Activated CD4-positive, CD25-positive, alpha-beta regulatory T cell treated with anti-CD3 and anti-CD28 coated beads, Interleukin-2, amount 50 U/mL, for 16 hours (primary cell): ENCODE measurements around the gene PGBD5.

Source experiments
- DNase-seq: peaks from one replicate; pipeline ENCODE4 v3.0.0-alpha.2; 2020; ENCODE audit warnings: low read depth, low spot score

The PGBD5 gene

GRCh38 chr1:230350208-230350921 lies 75.8 kb downstream of the PGBD5 start:
- DNase-seq: no peak

- no peak for DNase-seq
These were observed 77.1 kb downstream of the PGBD5 start for GRCh38 chr1:230349020-230349393.

GRCh38 chr1:230348386-230349019 lies 77.6 kb downstream of the PGBD5 start:
- DNase-seq: no peak

- no peak for DNase-seq
These were observed 78.2 kb downstream of the PGBD5 start for GRCh38 chr1:230347896-230348295.

- no peak for DNase-seq
These were observed 80.8 kb downstream of the PGBD5 start for GRCh38 chr1:230345139-230345885.

- DNase-seq: no peak
These were observed 83.4 kb downstream of the PGBD5 start for GRCh38 chr1:230342699-230343098.

DNA sequence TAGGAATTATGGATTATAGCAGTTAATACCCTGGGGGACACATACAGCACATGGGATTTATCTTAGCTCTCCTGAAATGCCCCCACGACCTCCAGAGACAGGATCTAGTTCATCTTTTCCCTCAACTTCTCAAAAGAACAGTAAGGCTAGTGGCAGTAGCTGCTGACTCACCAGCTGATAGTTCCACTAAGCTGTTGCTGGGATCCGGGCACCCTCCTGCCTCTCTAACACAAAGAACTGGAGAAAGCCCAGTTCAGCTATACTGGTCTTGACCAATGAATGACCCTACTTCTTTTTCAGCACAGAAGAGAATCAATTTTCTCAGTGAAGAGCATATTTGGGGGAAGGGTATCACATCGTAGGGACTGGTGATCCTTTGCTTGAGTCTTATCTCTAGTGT lies 84.1 kb downstream of the PGBD5 start:
- no peak for DNase-seq

- DNase-seq: no peak
These were observed 85.0 kb downstream of the PGBD5 start for GRCh38 chr1:230341162-230341546.

DNA sequence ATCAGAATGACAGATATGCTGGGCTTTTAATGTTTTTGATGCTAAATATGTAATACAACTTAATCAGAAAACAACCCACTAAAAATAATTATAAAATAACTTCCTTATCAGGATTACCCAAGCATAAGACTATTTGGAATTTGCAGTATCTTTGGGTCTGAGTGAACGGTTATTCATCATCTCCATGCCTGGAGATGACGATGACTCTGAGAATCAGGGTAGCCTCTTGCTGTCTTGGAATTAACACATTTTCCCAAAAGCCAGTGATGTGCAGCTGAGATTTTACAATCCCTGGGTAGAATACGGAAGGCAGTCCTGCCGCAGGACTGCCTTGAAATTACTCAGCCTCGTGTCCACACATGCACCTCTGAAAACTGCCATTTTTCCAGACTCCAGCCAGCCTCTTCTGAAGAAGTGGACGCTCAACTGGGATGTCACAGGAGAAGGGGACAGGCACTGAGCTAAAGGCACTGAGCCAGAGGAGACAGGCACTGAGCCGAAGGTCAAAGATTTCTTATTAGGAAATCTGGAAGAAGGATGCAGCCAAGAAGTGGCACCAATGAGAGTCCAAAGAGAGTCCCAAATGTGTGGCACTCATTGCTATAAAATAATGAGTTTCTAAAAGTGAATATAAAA lies 85.5 kb downstream of the PGBD5 start:
- DNase-seq: no peak

DNA sequence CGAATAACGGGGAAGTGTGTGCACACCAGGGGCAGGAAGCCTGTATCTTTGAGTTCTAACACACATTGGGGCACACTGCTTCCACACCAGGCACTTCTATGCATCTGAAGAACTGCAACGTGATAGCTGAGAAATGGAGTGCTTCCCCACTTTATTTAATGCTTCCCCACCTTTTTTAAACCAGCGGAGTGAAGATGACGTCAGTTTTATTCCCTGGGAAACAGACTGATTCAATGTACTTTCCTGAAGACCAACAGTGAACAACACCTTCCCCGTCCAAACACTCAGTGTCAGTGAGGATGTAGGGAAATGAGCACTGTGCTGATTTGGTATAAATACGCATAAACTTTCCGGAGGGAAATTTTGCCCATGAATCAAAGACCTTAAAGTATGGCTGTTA lies 87.1 kb downstream of the PGBD5 start:
- no peak for DNase-seq

DNA sequence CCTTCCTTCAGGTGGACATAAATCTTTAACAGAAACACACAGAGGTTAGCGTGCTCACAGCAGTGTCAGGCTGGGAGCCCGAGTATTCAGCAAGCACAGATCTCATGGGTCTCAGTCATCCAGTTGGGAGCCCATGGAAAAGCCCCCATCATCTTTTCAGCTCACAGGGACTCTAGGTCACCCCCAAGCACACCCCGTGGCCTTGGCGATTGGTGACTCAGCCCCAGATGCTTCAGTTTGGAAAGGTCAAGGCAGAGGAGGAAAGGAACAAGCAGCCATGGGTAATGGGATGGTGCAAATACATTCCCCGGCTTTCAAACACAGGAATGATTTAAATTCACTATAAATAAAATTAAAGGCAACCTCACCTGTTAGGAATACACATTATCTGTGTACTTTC lies 88.9 kb downstream of the PGBD5 start:
- DNase-seq: no peak

- no peak for DNase-seq
These were observed 90.1 kb downstream of the PGBD5 start for GRCh38 chr1:230335861-230336522.

DNA sequence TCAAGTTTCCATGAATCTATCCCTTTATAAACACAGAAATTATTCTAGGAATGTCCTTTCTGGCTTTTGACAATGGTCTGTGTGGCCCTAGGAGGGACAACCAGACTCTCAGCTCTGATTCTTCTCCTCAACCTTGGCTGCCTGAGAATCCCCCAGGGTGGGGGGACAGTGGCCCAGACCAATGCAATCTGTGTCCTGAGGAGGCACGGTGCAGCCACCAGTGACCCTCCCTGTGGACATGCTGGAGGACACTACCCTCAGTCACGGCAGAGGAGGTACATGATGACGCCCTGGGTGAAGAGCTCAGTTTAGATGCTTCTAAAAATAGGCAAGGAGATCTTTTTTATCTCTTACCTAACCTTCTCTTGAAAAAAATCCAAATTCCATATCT lies 91.7 kb downstream of the PGBD5 start:
- DNase-seq: no peak

- DNase-seq: no peak
These were observed 92.3 kb downstream of the PGBD5 start for GRCh38 chr1:230333590-230334446.

GRCh38 chr1:230332575-230333066 lies 93.5 kb downstream of the PGBD5 start:
- DNase-seq: no peak

DNA sequence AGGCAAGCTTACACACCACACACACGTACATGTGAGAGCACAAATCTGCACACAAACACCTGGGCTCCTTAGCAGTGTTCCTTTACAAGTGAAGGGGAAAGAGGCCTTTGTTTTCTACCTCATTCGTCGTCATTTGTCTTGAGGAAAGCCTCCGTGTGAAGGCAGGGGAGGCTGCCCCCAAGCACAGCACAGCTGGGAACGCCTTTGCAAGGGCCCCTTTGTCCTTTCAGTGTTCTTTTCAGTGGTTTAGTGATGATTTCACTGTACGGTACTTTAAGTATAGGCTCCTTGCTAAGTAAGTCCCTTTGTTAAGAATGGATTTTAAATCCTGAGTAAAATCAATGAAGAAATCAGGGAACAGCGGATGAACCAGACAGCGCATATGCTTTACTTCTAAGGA lies 94.1 kb downstream of the PGBD5 start:
- DNase-seq: no peak

DNA sequence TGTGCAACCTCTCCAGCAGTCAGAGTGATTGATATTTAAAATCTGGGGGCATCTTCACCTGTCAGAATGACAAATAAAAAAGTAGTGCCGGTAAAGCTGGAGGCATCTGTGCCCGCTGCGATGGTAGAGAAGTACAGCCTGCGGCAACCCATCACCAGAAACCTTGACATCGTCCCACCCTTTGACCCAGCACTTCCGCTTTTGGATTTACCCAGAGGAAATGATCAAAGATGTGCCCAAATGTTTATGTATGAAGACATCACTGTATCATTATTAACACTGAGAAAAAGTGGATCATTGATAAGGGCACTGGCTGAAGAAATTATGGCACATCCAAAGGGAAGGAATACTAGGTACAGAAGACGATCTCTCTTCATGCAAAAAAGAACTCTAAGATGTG lies 96.0 kb downstream of the PGBD5 start:
- DNase-seq: no peak

GRCh38 chr1:230328342-230329015 lies 97.7 kb downstream of the PGBD5 start:
- DNase-seq: no peak

- no peak for DNase-seq
These were observed 98.2 kb downstream of the PGBD5 start for GRCh38 chr1:230327892-230328284.
